Activated CD8-positive, alpha-beta memory T cell treated with anti-CD3 and anti-CD28 coated beads, Interleukin-2, amount 50 U/mL, for 24 hours (primary cell): ENCODE results near the gene TMIE.

ENCODE experiments used
- DNase-seq: peaks from one replicate; pipeline ENCODE4 v3.0.0-alpha.2; 2020; ENCODE audit errors: extremely low read depth

Gene TMIE

GRCh38 chr3:46701181-46701939 is at the start of gene TMIE:
TSS of gene TMIE (plus strand) at chr3:46701392. CDS start at chr3:46701488, 96 bp downstream.
- no peak for DNase-seq

- DNase-seq, result no peak
Observed at GRCh38 chr3:46655271-46655670, 45.9 kb upstream of the TMIE start.

DNA sequence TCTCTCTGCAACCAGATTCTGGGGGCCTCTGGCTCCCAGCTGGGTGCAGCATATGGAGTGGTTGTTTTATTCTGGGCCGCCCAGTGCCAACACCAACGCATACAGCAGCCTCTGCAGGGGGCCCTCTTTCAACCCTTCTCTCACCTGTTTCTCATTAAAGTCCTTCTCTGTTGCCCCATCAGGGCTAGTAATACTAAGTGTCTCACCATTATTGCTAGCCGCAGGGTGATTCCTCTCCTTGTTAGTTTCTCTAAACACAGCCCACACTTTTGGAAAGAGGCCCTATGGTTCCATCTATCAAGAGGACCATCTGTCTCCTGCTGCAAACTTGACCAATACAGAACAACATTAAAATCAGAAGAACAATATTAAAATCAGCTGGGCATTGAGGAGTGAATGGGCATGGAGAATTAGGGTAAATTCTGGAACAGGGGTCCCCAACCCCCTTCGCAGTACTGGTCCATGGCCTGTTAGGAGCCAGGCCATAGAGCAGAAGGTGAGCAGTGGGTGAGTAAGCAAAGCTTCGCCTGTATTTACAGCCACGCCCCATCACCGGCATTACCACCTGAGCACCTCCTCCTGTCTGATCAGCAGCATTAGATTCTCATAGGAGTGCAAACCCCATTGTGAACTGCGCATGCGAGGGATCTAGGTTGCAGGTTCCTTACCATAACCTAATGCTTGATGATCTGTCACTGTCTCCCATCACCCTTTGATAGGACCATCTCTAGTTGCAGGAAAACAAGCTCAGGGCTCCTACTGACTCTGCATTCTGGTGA is 44.2 kb upstream of the TMIE start:
- DNase-seq, result no peak

GRCh38 chr3:46659285-46659684 is 41.9 kb upstream of the TMIE start:
- DNase-seq, result no peak

DNA sequence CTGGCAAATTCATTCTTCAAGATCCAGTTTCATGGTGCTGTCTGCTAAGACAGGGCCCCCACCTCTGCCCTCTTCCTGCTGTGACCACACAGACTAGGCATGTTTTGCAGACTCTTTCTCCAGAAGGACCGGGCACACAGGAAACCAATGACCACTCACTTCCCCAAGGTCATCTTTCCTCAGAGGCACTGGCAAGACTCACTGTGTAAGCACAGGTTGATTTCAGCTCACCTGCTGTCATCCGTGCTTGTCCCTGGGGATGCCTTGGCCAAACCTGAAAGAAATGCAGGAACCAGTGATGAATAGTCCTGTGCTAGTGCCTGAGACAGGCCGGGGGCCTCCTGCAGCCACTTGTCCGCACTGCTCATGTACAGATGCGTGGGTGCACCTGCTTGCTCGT is 41.2 kb upstream of the TMIE start:
- no peak for DNase-seq

- no peak for DNase-seq
Observed at GRCh38 chr3:46660543-46661523, 40.4 kb upstream of the TMIE start.

DNA sequence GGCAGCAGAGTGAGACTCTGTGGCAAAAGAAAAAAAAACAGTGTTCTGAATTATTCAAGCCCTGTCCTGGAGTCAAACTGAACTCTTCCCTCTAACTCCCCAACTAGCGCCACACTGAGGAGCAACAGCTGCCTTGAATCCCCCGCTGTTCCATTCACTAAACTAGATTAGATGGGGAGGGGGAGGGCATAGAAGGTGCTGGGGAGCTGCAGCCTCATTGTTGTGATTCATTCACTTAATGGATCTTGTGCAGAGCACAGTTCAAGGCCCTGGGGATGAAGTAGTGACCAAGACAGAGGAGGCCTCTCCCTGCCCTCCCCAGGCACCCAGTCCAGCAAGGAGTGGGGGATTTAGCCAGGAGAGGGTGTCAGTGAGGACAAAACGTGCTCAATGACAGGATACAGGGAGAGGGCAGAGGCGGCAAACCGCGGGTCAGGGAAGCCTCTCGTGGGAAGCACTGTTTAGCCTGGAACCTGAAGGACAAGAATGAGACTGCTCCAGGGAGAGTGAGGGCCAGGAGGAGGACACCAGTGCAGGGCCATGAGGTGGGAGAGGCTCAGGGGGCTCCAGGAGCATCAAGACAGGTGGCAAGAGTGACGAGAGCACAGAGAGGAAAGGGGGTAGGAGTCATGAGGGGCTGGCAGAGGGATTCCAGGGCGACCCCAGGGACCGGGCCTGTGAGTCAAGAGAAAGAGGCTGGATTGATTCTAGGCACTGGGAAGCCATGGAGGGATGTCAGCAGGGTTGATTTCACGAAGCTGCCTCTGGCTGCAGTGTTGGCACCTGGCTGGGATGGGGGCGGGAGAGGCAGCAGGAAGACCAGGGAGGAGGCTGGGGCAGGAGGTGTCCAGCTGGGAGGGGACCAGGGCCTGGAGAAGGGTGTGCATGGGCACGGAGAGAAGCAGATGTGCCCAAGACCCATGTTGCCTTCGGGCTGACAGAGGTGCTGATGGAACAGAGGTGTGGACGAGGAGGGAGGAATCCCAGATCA is 39.1 kb upstream of the TMIE start:
- DNase-seq, result no peak

DNA sequence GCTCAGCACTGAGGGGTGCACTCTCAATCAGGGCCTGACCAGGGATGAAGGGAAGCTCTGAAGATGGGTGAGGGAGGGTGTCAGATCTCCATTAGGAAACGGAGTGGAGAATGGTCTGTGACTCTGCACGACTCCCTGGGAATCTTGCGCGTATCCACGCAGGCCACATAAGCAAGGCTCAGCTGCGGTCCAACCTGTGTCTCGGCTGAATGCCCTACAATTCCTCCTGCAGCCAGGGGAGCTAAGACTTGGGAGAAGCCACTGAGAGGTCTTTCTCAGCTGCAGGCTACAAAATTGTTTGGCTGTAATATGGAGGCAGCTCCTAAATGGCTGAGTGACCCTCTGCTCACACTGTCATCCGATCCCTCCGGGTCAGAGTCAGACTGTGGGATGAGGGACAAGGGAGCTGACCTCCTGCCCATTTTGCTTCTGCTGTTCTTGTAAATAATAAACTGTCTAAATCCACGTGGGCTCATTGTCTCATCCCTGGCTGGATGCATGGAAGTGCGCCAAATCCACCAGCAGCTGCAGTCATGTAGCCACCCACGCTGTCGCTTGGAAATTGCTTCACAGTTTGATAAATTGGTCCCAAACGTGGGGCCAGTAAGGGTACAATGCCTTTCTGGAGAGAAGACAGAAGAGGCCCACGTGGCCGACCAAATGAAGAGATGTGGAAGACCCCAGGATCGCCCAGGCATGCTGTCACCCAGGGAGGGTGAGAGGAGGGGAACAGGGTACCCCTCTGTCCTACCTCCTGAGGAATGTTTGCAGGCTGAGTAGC is 38.2 kb upstream of the TMIE start:
- DNase-seq, result no peak

- DNase-seq, result no peak
Observed at GRCh38 chr3:46663591-46664135, 37.5 kb upstream of the TMIE start.

GRCh38 chr3:46664188-46664970 is 36.8 kb upstream of the TMIE start:
- no peak for DNase-seq

GRCh38 chr3:46664971-46665762 is 36.0 kb upstream of the TMIE start:
- DNase-seq, result no peak

DNA sequence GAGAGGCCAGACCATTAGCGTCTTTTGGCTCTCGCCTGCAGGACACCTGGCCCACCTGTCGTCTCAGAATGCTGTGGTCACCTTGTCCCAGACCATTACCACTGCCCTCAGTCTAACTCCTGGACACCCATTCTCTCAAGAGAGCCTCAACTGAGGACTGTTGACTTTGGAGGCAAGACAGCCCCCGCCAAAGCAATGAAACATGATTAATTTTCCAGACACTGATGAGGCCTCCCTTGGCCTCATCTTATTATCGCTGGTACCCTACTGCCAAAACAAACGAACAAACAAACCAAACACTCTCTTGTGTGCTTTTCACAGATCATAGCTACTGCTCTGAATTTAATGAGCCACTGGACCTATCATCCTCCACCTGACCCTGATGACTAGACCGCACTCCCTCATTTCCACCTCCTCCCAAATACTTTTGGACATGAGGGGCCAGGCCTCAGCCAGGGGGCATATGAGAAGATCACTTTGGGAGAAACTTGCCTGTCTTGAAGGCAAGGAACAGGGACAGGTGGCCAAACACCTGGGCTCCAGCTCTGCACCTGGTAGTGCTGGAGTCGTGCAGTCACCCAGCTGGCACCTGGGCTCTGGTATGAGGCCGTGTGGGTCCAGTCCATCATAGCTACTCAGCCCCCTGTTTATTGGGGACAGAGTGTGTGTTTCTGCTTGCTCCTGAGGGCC is 35.3 kb upstream of the TMIE start:
- no peak for DNase-seq

- DNase-seq, result no peak
Observed at GRCh38 chr3:46666453-46666845, 34.7 kb upstream of the TMIE start.

DNA sequence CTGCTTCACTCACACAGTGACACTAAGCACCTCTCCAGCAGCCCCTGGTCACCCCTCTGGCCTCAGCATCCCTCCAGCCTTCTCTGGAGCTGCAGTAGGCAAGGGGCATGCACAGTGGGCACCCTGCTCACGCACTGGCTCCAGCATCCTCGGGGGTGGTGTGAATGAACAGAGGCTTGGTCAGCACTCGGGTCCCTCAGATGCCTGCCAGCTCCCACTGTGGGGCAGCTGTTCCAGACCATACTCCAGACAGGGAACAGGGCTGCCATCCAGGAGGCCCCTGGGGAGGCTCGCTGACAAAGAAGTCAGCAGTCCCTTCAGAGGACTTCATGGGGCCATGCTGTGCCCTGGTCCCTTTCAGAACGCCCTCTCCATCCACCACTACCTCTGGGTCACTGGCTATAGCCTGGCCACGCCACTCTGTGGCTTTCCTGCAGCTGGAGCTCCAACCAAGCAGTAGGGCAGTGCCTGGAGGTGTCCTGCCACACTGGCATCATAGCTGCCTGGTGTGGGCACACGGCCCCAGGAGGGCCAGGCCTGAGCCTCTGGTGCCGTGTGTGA is 34.1 kb upstream of the TMIE start:
- DNase-seq, result no peak

- no peak for DNase-seq
Observed at GRCh38 chr3:46667657-46668056, 33.5 kb upstream of the TMIE start.

GRCh38 chr3:46668116-46668515 is 33.1 kb upstream of the TMIE start:
- DNase-seq, result no peak

DNA sequence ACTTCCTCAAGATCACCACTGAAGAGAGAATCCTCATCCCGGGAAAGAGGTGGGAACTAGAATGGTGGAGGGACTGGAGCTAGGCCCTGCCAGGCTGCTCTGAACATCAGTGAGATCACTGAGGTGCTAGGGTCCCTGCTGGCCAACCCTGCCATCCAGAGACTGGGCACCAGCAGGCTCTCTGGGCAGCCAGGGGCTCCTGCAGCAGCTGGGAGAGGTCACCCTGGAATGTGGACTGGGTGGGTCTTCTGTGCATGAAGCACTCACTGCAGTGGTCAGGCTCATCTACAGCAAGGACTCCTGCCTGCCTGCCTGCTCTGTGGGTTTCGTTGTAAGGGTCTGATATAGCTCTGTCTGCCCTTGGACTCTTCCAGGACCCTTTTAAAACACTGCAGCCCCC is 32.6 kb upstream of the TMIE start:
- no peak for DNase-seq
